GM12872 (cell line): ENCODE results near the gene CRYGB.

Experiments used
- TF ChIP-seq, protein P1 (sequence below): IDR thresholded peaks from 3 replicates; pipeline ENCODE4 v1.5.1; 2011; ENCODE audit warnings: low read depth, mild to moderate bottlenecking, low read length, moderate library complexity; ENCODE audit not compliant: insufficient read depth

CRYGB gene

DNA sequence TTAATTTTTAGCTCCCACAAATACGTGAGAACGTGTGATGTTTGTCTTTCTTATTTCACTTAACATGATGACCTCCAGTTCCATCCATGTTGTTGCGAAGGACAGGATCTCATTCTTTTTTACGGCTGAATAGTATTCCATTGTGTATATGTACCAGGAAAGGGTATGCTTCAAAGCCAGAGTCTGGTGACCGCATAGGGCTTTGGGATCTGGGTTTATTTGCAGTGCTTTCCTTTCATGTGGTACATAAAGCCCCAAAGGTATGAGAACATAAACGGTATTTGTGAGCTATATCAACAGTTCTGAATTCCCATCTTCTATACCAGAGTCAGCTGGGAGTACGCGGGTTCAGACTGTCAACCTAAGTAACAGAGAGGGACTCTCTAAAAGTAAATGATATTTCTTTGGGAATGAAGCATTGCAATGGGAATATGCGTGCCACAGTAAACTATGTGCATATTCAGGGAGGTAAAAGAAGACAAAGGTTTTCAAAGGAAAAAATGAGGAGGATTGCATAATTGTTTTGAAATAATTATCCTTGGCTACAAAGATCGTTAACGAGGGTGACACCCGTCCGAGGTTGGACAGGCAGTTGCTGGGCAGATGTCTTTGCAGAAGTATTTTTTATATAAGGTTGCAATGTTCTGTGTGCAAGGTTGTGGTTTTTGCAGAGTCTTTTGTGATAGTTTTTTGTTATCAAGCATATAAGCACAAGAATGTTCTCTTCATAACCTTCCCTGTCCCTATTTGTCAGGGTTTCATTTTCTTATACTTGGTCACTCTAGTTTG, 46.1 kb downstream of the CRYGB start:
- TF ChIP-seq, protein P1, sequence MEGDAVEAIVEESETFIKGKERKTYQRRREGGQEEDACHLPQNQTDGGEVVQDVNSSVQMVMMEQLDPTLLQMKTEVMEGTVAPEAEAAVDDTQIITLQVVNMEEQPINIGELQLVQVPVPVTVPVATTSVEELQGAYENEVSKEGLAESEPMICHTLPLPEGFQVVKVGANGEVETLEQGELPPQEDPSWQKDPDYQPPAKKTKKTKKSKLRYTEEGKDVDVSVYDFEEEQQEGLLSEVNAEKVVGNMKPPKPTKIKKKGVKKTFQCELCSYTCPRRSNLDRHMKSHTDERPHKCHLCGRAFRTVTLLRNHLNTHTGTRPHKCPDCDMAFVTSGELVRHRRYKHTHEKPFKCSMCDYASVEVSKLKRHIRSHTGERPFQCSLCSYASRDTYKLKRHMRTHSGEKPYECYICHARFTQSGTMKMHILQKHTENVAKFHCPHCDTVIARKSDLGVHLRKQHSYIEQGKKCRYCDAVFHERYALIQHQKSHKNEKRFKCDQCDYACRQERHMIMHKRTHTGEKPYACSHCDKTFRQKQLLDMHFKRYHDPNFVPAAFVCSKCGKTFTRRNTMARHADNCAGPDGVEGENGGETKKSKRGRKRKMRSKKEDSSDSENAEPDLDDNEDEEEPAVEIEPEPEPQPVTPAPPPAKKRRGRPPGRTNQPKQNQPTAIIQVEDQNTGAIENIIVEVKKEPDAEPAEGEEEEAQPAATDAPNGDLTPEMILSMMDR = no peak

DNA sequence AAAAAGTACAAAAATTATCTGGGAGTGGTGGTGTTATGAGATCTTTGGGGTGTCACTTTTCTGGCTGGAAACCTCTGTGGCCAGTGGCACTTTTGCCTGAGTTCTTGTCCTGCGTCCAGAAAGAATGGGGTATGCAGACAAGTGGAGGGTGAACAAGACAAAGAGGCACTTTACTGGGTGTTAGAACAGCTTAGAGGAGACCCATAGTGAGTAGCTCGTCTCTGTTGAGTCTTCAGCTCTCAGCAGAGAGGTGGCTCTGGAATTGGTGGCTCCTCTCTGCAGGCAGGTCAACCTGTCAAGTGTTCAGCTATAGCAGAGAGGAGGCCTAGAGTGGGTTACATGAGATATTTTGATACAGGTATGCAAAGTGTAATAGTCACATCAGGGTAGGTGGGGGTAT, 47.7 kb downstream of the CRYGB start:
- TF ChIP-seq, protein P1 = no peak

DNA sequence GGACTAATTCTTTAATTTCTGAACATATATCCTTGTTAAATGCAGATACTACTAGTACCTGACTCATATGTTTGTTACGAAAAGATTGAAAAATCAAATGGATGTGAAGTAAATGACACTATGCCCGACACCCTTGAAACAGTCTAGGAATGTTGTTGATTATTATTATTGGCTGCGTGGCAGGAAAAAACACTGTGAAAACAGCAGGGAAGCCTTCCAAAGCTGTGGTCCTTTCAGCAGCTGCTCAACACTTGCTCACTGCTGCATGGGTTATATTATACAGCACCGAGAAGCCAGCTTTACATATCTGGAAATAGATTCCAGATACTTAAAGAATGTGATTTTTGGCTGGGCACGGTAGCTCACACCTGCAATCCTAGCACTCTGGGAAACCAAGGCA, 48.2 kb downstream of the CRYGB start:
- TF ChIP-seq, protein P1 = no peak

DNA sequence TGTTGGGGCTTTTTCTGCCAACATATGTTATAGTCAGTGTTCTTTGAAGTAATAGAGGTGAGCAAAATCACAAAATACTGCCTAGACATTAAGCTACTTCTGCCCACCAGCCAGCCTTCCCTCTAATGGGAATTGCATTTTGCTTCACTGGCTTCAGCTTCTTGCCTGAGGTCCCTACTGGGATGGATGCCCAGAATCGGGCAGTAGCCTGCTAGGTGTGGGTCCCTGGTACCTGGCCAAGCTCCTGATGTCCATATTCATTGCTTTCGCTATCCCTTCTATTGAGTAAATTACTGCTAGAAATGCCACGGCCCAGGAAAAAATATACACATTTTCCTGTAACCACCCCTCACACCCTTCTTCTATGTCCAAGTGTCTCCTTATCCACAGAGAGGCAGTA, 48.6 kb downstream of the CRYGB start:
- TF ChIP-seq, protein P1 = no peak

DNA sequence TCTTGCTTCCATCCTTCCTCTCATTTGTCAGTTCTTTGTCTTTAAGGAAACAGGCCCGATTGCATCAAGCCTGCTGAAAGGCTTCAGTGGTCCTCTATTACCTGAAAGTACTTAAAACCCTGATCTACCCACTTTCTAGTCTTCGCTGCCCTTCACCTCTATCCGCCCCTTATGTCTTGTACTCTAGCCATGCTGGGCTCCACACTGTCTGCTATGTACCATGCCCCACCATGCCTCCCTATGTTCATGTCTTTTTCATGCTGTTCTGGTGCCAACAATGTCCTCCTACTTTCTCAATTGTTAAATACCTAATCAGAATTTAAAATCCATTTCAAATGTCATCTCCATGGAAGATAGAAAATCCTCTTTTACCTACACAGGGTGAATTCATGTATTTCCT, 49.9 kb downstream of the CRYGB start:
- TF ChIP-seq, protein P1 = no peak

DNA sequence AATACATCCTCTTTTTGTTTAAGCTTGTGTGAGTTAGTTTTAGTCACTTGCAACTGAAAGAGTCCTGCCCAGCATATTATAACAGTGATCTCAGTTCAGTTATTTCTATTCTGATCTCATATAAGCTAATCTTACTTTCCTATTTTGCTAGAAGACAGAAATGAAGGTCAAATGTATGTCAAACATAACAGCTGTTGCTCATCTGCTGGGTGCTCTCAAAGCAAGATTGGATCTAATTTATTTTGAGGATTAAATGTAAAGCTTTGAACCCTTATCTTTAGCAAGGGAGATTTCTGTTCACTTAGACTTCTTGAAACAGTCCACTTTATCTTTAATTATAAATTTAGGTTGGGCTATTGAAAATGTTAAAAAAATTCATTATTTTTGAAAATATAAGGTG, 52.8 kb downstream of the CRYGB start:
- TF ChIP-seq, protein P1 = no peak
